MM.1S (cell line): ENCODE measurements around the gene NFRKB.
A peak's percentile ranks its signal among the peaks of the same experiment; 100 is the strongest.

ENCODE experiments used
- DNase-seq: peaks from one replicate; pipeline ENCODE4 v3.0.0-alpha.2; 2015
- H2AFZ ChIP-seq: fragments of 300-600 bp; sonication (generic); 2 replicates; pipeline ENCODE4 v1.6.0; 2016; ENCODE audit warnings: antibody characterized with exemption, low read length
- H3F3A ChIP-seq: fragments of 300-600 bp; sonication (generic); 2 replicates; pipeline ENCODE4 v1.6.1; 2016; ENCODE audit warnings: mild to moderate bottlenecking, antibody characterized with exemption, low read length, moderate library complexity, mixed read lengths; ENCODE audit not compliant: insufficient read depth
- H3K27ac ChIP-seq: fragments of 300-600 bp; sonication (generic); 2 replicates; pipeline ENCODE4 v1.5.1; 2016; ENCODE audit warnings: mild to moderate bottlenecking, low read length
- H3K27me3 ChIP-seq: fragments of 300-600 bp; sonication (generic); replicated peaks from 2 replicates; pipeline ENCODE4 v1.6.0; 2016; ENCODE audit warnings: low read length; ENCODE audit not compliant: insufficient read depth
- H3K36me3 ChIP-seq: fragments of 300-600 bp; sonication (generic); replicated peaks from 2 replicates; pipeline ENCODE4 v1.6.1; 2016; ENCODE audit warnings: mild to moderate bottlenecking, low read length, mixed read lengths; ENCODE audit not compliant: insufficient read depth
- H3K4me1 ChIP-seq: fragments of 300-600 bp; sonication (generic); 2 replicates; pipeline ENCODE4 v1.6.1; 2016; ENCODE audit warnings: low read length, mixed read lengths
- H3K4me2 ChIP-seq: fragments of 300-600 bp; sonication (generic); 2 replicates; pipeline ENCODE4 v1.6.0; 2016; ENCODE audit warnings: low read depth, low read length
- H3K4me3 ChIP-seq: fragments of 300-600 bp; sonication (generic); 2 replicates; pipeline ENCODE4 v1.5.1; 2016; ENCODE audit warnings: low read length, mixed read lengths
- H3K79me2 ChIP-seq: fragments of 300-600 bp; sonication (generic); 2 replicates; pipeline ENCODE4 v1.6.1; 2016; ENCODE audit warnings: mixed run types, low read length, mixed read lengths
- H3K9ac ChIP-seq: fragments of 300-600 bp; sonication (generic); 2 replicates; pipeline ENCODE4 v1.6.1; 2016; ENCODE audit warnings: low read length, mixed read lengths
- H3K9me2 ChIP-seq: fragments of 300-600 bp; sonication (generic); replicated peaks from 2 replicates; pipeline ENCODE4 v1.6.1; 2016; ENCODE audit warnings: mild to moderate bottlenecking, low read length, mixed read lengths; ENCODE audit not compliant: insufficient read depth
- H3K9me3 ChIP-seq: fragments of 300-600 bp; sonication (generic); replicated peaks from 2 replicates; pipeline ENCODE4 v1.6.1; 2016; ENCODE audit warnings: mild to moderate bottlenecking, low read length, mixed read lengths; ENCODE audit not compliant: insufficient read depth
- H4K20me1 ChIP-seq: fragments of 300-600 bp; sonication (generic); 2 replicates; pipeline ENCODE4 v1.6.1; 2016; ENCODE audit warnings: mild to moderate bottlenecking, low read length, moderate library complexity, mixed read lengths; ENCODE audit not compliant: insufficient read depth
- EZH2 ChIP-seq: fragments of 300-600 bp; sonication (generic); optimal IDR thresholded peaks from 2 replicates; pipeline ENCODE3; 2017; ENCODE audit warnings: low read depth, mild to moderate bottlenecking, antibody characterized with exemption, low read length, mixed read lengths
- EZH2phosphoT487 ChIP-seq: fragments of 300-600 bp; sonication (generic); IDR thresholded peaks from 2 replicates; pipeline ENCODE4 v1.6.1; 2018; ENCODE audit warnings: antibody characterized with exemption, low read length
- TF ChIP-seq, protein P1 (sequence below): fragments of 300-600 bp; sonication (generic); IDR thresholded peaks from 2 replicates; pipeline ENCODE4 v1.5.1; 2016; ENCODE audit warnings: antibody characterized with exemption, low read length, mixed read lengths

Gene NFRKB

DNA sequence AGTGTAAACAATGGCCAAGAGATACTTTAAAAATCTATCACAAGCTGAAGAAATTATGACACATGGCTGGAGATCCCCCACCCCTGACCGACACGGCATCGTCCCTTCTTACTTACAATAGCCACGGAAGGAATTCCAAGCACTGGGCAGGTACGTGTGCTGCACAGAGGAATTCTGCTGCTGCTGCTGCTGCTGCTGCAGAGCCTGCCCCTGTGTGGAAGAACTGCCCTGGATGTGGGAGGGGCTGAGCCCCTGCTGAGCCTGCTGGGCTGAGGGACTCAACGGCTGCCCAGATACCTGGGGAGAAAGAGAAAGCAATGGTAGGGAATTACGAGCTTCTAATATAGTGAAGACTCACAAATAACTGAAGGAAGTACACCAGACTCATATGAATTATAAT is 15.0 kb upstream of the NFRKB start:
- Histone ChIP-seq H3K9me2 (no peaks in the 10 kb centered on the region), H3K4me2 (no peak overlapping the region), H3K4me1 (no peaks in the 10 kb centered on the region), H3K27ac (no peak overlapping the region), H3K36me3 (no peaks in the 10 kb centered on the region), H3K4me3 (no peak overlapping the region), H2AFZ (no peak overlapping the region), H3K9ac (no peak overlapping the region), H3F3A (no peaks in the 10 kb centered on the region), H4K20me1 (no peaks in the 10 kb centered on the region), H3K79me2 (no peaks in the 10 kb centered on the region), H3K9me3 (no peaks in the 10 kb centered on the region), H3K27me3 (no peaks in the 10 kb centered on the region)
- TF ChIP-seq, protein P1, sequence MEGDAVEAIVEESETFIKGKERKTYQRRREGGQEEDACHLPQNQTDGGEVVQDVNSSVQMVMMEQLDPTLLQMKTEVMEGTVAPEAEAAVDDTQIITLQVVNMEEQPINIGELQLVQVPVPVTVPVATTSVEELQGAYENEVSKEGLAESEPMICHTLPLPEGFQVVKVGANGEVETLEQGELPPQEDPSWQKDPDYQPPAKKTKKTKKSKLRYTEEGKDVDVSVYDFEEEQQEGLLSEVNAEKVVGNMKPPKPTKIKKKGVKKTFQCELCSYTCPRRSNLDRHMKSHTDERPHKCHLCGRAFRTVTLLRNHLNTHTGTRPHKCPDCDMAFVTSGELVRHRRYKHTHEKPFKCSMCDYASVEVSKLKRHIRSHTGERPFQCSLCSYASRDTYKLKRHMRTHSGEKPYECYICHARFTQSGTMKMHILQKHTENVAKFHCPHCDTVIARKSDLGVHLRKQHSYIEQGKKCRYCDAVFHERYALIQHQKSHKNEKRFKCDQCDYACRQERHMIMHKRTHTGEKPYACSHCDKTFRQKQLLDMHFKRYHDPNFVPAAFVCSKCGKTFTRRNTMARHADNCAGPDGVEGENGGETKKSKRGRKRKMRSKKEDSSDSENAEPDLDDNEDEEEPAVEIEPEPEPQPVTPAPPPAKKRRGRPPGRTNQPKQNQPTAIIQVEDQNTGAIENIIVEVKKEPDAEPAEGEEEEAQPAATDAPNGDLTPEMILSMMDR, result no peak
- DNase-seq, result no peak

DNA sequence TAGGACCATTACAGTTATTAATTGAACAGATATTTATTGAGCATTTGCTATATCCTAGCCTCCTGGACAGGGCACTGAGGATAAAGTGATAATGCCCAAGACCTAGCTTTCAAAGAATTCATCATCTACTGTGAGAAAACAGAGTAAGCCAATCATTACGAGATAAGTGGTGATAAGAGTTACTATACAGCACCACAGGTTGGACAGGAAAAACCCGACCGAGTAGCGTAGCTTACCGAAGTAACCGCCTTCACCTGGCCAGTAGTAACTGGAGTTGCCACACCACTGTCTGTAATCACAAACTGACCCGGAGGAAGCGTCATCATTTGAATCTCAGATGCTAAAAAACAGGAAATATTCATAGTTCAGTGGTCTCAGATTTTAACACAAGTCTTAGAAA is 10.0 kb upstream of the NFRKB start:
- Histone ChIP-seq H2AFZ (no peak overlapping the region), H3K4me2 (no peak overlapping the region), H3K9me2 (no peaks in the 10 kb centered on the region), H3K9ac (no peak overlapping the region), H4K20me1 (no peaks in the 10 kb centered on the region), H3K4me3 (no peak overlapping the region), H3K79me2 (no peaks in the 10 kb centered on the region), H3F3A (no peaks in the 10 kb centered on the region), H3K27me3 (no peaks in the 10 kb centered on the region), H3K9me3 (no peaks in the 10 kb centered on the region), H3K36me3 (no peaks in the 10 kb centered on the region), H3K4me1 (no peaks in the 10 kb centered on the region), H3K27ac (no peak overlapping the region)
- TF ChIP-seq EZH2phosphoT487 (no peak), EZH2 (no peak)
- TF ChIP-seq, protein P1, result no peak
- no peak for DNase-seq

DNA sequence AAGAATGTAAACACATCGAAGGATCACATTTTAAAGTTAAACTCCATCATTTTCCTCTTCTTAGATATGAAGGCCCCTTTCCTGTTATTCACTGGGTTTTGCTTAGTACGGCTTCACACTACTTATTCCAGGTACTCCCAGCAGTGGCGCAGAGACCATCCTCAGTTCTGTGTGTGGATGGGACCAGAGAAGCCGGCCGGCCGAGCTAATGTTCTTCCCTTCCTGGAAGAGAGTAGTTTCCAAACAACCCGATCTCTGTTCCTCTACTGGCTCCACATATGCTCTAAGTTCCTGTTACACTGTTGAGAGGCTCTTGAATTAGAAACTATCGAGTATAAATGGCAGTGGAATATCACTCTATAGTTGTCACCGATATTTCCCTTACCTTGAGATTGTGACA is 684 bp upstream of the NFRKB start:
- Histone ChIP-seq H3K27ac (no peak overlapping the region), H2AFZ (peak overlapping the region; percentile 98), H3K27me3 (no peaks in the 10 kb centered on the region), H3K4me1 (peaks cover 11% of the 10 kb centered on the region), H3K36me3 (peaks cover 5% of the 10 kb centered on the region), H3K9me2 (no peaks in the 10 kb centered on the region), H3K9ac (peak overlapping the region; percentile 48; the same call in 1 of the 2 replicates), H3F3A (no peaks in the 10 kb centered on the region), H4K20me1 (no peaks in the 10 kb centered on the region), H3K4me3 (peak overlapping the region; percentile 96), H3K4me2 (peak overlapping the region; percentile 96), H3K9me3 (no peaks in the 10 kb centered on the region), H3K79me2 (peaks cover 22% of the 10 kb centered on the region)
- DNase-seq, result no peak
- TF ChIP-seq EZH2, result no peak
- TF ChIP-seq EZH2phosphoT487, result no peak
- TF ChIP-seq, protein P1, result no peak
